Mesodermal cell (in vitro differentiated cells): Measurements from ENCODE around the gene GAK.

Experiments used
- H3K27ac ChIP-seq: 2 replicates; pipeline ENCODE4 v1.7.0; 2013; ENCODE audit warnings: mild to moderate bottlenecking, low read depth, low read length, moderate library complexity; ENCODE audit not compliant: severe bottlenecking
- H3K36me3 ChIP-seq: 2 replicates; pipeline ENCODE4 v1.7.1; 2013; ENCODE audit warnings: mild to moderate bottlenecking, low read length, moderate library complexity; ENCODE audit not compliant: control insufficient read depth, insufficient read depth
- H3K4me1 ChIP-seq: one replicate; pipeline ENCODE4 v1.7.1; 2013; ENCODE audit warnings: mild to moderate bottlenecking, low read length; ENCODE audit not compliant: insufficient read depth, control insufficient read depth, poor library complexity, severe bottlenecking
- H3K4me3 ChIP-seq: 2 replicates; pipeline ENCODE4 v1.7.0; 2013; ENCODE audit warnings: low read length, control low read depth, mild to moderate bottlenecking; ENCODE audit not compliant: insufficient read depth, poor library complexity, severe bottlenecking; ENCODE audit errors: extremely low read depth
- H3K9me3 ChIP-seq: 2 replicates; pipeline ENCODE4 v1.7.1; 2013; ENCODE audit warnings: mild to moderate bottlenecking, low read length, moderate library complexity; ENCODE audit not compliant: control insufficient read depth
- WGBS, 2 experiments: methylation state at CpG; one replicate each; pipeline ENCODE4 v1.1.5; 2013; ENCODE audit warnings: missing lambda C conversion rate in 2 of 2; ENCODE audit not compliant: insufficient coverage in 2 of 2; 5-methylcytosine and 5-hydroxymethylcytosine counted together

The GAK gene

DNA sequence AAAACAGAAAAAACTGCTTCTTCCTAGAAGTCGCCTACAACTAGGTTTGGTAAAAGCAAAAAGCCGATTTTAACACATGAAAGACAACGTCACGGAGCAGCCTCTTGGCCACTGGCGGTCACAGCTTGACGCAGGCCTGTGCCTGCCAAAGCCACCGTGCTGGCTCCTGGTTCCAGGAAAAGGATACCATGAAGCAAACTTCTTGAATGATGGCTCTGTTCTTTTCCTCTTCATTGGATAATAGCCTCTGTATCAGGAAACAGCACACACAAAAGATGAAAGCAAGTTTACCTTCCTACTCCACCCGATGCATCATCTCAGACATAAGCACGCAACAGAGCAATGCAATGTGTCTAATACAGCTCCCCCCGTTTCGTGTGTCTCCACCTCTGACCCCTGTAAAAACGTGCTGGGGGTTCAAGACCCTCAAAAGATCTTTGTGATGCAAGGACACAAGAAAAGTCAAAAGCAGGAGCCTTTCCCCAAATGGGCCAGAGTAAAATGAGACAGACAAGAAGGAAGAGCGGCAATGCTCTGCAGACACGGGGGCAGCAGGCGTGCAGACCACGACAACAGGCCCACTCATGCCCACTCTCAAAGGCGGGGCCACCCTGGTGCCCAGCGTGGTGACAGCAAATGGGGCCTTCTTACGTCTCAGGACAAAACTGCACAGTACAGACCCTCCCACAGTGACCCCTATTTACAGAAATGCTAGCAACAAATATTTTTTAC is 19.4 kb downstream of the GAK start:
- no peak overlapping the region for H3K4me3 ChIP-seq
- no peaks in the 10 kb centered on the region for H3K9me3 ChIP-seq
- H3K4me1 ChIP-seq, result peaks cover 6% of the 10 kb centered on the region
- H3K36me3 ChIP-seq, result peaks cover 31% of the 10 kb centered on the region
- no peak overlapping the region for H3K27ac ChIP-seq
- 69 to 78% methylated on average over 18 to 19 of the region's 19 CpGs for WGBS, 2 experiments

DNA sequence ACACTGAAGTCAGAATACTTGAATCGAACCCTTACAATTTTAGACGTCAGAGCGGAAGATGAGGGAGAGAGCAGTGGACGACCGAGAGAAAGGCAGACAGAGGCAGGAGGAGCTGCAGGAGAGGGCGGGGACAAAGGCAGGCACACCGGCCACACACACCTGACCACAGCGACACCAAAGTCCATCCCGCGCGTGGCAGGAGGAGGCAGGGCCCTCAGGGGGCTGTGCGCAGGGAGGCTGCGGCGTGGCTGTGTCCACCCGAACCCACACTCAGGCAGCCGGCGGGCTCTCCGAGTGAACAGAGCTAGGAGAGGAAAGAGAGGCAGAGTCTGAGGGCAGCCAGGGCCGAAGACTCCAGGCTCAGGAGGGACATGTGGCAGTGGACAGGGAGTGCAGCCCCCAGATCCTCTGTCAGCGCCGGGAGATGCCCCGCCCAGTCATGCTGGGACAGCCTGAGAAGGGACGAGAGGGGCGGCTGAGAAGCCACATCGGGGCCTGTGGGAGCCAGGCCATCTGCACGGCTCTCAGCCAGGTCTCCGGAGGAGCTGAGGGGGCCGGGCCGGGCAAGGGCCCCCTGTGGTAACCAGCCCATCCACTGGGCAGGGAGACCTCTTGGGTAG is 20.1 kb downstream of the GAK start:
- H3K4me3 ChIP-seq, result no peak overlapping the region
- no peaks in the 10 kb centered on the region for H3K9me3 ChIP-seq
- H3K4me1 ChIP-seq, result peaks cover 6% of the 10 kb centered on the region
- no peak overlapping the region for H3K27ac ChIP-seq
- 77 to 81% methylated on average over 22 to 24 of the region's 29 CpGs for WGBS, 2 experiments
- H3K36me3 ChIP-seq, result peaks cover 35% of the 10 kb centered on the region

DNA sequence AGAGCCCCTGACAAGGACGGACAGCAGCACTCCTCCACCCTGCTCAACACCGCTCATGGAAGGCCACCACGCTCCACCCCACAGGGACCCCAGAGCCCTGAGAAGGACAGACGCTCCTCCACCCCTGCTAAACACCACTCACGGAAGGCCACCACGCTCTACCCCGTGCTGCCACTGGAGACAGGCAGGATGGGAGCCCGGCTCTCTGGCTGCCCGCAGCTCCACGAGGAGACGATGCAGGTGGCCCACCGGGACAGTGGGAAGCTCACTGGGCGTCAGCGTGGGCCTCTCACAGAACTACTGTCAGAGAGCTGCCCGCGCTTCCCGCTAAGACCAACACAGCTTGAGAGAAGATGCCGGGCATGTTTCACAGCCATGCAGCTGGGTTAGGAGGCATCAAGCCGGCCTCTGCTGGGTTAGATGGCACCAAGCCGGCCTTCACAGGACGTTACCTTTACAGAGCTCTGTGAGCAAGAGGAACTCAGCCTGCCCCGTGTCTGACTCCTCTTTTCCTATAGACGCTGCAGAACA is 20.8 kb downstream of the GAK start:
- WGBS, 2 experiments, result 91 to 97% methylated on average over 20 to 23 of the region's 23 CpGs
- no peak overlapping the region for H3K4me3 ChIP-seq
- peaks cover 4% of the 10 kb centered on the region for H3K9me3 ChIP-seq
- H3K36me3 ChIP-seq, result peaks cover 39% of the 10 kb centered on the region
- peaks cover 6% of the 10 kb centered on the region for H3K4me1 ChIP-seq
- H3K27ac ChIP-seq, result no peak overlapping the region

DNA sequence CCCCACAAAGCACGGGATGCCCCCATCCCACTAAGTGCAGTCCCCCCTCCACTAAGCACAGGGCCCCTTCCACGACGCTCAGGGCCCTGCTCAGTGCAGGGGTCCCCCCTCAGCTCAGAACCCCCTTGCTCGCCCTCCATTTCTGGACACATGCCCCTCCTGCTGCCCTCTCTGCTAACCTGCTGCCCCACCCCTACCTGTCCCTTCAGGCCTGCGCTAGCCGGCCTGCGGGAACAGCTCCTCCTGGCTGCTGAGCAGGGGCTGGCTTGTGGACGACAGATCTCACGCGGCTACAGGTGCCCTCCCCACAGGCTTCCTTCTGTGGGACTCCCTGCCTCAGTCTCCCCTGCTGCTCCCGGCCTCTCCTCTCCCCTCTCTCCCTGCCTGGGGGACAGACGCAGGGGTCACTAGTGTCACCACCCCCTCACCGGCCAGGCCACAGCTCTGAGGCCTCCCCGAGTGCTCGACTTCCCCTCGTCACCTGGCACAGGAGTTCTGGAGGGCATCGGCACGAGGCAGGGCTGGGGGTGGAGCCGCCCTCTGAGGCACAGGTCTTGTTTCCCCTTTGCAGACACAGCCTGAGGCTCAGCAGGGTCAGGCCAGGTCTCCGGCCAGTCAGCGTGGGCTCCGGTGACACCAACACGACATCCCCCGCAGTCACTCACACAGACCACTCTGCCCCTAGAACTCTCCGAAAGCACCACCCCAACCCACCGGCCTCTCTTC is 21.6 kb downstream of the GAK start:
- H3K27ac ChIP-seq, result no peak overlapping the region
- 96% methylated on average over 20 to 24 of the region's 26 CpGs for WGBS, 2 experiments

DNA sequence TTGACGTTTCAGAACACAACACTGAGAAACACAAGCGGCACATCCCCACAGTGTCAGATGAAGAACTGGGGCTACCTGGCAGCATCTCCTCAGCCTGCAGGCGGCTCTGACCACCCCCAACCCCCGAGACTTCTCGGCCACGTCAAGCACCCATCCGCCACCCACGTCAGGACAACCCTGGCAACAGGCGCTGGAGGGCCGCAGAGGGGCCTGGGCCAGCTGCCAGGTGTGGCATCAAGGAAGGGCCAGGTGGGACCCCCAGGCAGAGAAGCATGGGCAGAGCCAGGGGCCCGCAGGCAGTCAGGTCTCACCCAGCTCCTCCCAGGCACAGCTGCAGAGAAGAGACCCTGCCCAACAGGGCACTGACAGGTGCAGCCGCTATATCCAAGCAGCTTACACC is 22.3 kb downstream of the GAK start:
- WGBS, 2 experiments, result 93 to 96% methylated on average over 6 to 12 of the region's 12 CpGs
- no peaks in the 10 kb centered on the region for H3K4me1 ChIP-seq
- peaks cover 39% of the 10 kb centered on the region for H3K36me3 ChIP-seq
- H3K27ac ChIP-seq, result no peak overlapping the region
- H3K9me3 ChIP-seq, result peaks cover 8% of the 10 kb centered on the region
- no peak overlapping the region for H3K4me3 ChIP-seq

More for the DNA sequence above, 21.6 kb downstream of the GAK start:
- Histone ChIP-seq H3K4me3 (no peak overlapping the region), H3K36me3 (peaks cover 39% of the 10 kb centered on the region), H3K4me1 (peaks cover 6% of the 10 kb centered on the region), H3K9me3 (peaks cover 8% of the 10 kb centered on the region)

DNA sequence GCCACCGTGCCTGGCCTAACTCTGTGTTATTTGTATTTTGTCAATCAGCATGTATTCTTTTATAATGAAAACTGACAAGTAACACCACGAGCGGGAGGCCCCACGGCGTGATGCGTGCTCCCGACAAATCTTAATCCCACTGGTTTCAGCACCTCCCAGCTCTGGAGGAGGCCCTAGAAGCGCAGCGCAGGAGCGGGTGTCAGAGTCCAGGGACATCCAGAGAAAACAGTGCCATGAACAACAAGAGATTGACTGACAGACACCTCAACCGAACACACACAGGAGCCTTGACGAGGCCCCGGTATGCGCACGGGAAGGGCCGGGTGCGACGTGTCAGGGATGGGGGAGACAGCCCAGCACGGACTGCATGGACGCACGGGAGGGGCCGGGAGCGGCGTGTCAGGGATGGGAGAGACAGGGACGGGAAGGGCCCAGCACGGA is 23.0 kb downstream of the GAK start:
- 96 to 98% methylated on average over 23 to 25 of the region's 26 CpGs for WGBS, 2 experiments
- no peaks in the 10 kb centered on the region for H3K4me1 ChIP-seq
- H3K27ac ChIP-seq, result no peak overlapping the region
- H3K4me3 ChIP-seq, result no peak overlapping the region
- peaks cover 44% of the 10 kb centered on the region for H3K36me3 ChIP-seq
- peaks cover 8% of the 10 kb centered on the region for H3K9me3 ChIP-seq

DNA sequence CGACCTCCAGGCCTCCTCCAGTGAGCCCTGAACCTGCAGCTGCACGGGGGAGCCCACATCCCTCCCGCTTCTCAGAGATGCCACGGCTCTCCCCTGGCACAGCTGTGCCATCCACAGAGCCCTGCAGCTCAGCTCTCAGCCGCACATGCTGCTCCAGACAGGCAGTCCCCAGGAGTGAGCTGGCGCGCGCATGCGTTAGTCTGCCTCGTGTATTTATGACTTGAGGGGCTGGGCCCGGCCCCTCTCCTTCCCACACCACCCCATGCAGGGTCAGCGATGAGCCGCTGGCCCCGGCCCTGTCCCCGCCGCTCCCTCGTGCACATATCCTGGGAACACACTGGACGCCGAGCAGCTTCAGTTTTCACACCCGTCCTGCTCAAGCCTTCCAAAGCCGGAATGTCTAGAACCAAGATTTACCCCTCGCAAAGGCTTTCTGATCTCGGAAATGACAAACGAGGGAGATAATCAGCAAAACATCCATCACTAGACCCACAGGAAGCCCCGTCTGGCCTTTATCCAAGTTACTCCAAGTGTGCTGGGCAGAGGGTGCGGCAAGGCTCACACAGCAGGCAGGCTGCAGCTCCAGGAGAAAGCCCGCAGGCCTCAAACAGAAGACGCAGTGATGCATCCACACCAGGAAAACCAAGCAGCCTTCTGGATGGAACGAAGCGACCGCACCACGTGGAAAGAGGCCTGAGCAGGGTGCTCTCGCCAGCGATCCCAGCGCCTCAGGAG is 24.3 kb downstream of the GAK start:
- H3K4me3 ChIP-seq, result no peak overlapping the region
- no peak overlapping the region for H3K27ac ChIP-seq
- H3K9me3 ChIP-seq, result peaks cover 8% of the 10 kb centered on the region
- H3K4me1 ChIP-seq, result no peaks in the 10 kb centered on the region
- H3K36me3 ChIP-seq, result peaks cover 49% of the 10 kb centered on the region
- WGBS, 2 experiments, result 90 to 91% methylated on average over 28 to 35 of the region's 35 CpGs

DNA sequence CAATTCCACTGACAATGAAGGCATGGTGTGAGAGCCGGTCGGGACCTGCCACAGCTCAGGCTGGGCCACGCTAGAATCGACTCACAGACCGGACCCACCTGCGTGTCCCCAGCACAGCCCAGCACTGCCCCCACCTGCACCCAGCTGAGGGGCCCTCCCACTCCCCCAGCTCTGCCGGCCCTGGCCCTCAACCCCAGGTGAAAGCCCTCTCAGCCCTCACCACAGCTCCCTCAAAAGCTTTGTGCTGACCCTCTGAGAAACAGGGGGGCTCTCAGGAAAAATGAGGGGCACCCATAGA is 25.1 kb downstream of the GAK start:
- no peak overlapping the region for H3K4me3 ChIP-seq
- 92% methylated on average over 7 of the region's 7 CpGs for WGBS, 2 experiments
- H3K27ac ChIP-seq, result no peak overlapping the region
- peaks cover 8% of the 10 kb centered on the region for H3K9me3 ChIP-seq
- peaks cover 47% of the 10 kb centered on the region for H3K36me3 ChIP-seq
- no peaks in the 10 kb centered on the region for H3K4me1 ChIP-seq

DNA sequence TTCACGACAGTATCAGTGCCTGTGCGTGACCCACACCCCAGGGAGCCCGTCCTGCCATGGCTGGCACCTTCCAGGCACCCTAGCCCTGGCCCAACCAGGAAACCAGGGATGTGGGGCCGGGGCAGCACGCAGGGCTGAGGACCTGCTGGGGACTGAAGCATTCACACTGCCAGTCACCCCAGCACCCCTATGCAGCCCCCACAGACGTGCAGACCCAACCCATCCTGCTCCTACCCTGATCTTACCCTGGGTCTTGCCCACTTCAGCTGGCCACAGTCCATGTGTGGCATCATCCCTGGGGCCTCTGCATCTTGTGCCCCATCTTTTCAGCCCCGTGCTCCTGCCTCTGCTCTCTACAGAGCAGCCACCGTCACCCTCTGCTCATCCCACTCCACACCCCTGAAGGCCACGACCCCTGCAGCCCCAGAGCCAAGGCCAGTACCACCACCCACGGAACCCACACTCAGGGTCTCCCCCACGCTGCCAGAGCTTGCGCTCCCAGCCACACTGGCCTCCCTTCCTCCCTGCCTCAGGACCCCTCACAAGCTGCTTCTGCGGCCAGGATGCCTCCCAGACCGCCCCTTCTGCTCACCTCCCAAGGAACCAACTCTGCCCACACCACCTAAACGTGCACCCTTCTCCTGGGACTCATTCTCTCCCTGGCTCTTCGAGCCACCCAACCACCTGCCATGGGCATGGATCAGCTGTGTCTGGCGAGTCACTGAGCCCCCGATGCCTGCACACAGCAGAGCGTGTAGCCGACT is 25.6 kb downstream of the GAK start:
- Histone ChIP-seq H3K4me1 (no peaks in the 10 kb centered on the region), H3K27ac (no peak overlapping the region), H3K4me3 (no peak overlapping the region), H3K9me3 (peaks cover 8% of the 10 kb centered on the region), H3K36me3 (peaks cover 44% of the 10 kb centered on the region)
- WGBS, 2 experiments, result 95 to 97% methylated on average over 15 to 20 of the region's 20 CpGs
